Naive thymus-derived CD4-positive, alpha-beta T cell (primary cell): ENCODE results near the gene ZNF385B. TPM values are rescaled to one million over a fixed set of nuclear protein-coding genes. Genes with fewer than 3 reads are reported as not detected.

Experiments used
- ATAC-seq: fragments of 150-1000 bp; cut with Tn5 transposase; 2 replicates; pipeline ENCODE4 v1.10.0; 2021; ENCODE audit warnings: mild to moderate bottlenecking, moderate library complexity
- CTCF ChIA-PET: fragments of 350-600 bp; sonication (Branson Sonifier 250); formaldehyde crosslinking; loops from one replicate; lab custom pipeline; 2021; ENCODE audit warnings: antibody characterized with exemption; lab: Charles Lee
- POLR2A ChIA-PET: fragments of 350-600 bp; sonication (Branson Sonifier 250); formaldehyde crosslinking; loops from one replicate; lab custom pipeline; 2021; ENCODE audit warnings: antibody characterized with exemption, inconsistent platforms; lab: Charles Lee
- DNase-seq, 9 donors: peaks; one replicate each; pipeline versions ENCODE4 v3.0.0 to v3.0.0-alpha.2; 2020 to 2022; ENCODE audit warnings: mixed read lengths in 1 of 9
- H3K27ac ChIP-seq: one replicate; pipeline ENCODE4 v1.7.0; 2013; ENCODE audit warnings: mild to moderate bottlenecking, low read depth, low read length, moderate library complexity
- H3K27me3 ChIP-seq, 2 donors: one replicate each; pipeline ENCODE4 v1.7.0; 2013; ENCODE audit warnings: low read length in 2 of 2, mild to moderate bottlenecking in 2 of 2, moderate library complexity in 2 of 2; ENCODE audit not compliant: control insufficient read depth in 2 of 2, insufficient read depth in 2 of 2
- H3K36me3 ChIP-seq, 3 experiments: 1 replicate in 2 of 3; 2 replicates in 1 of 3; pipeline ENCODE4 v1.7.0; 2013; ENCODE audit warnings: low read length in 3 of 3, mild to moderate bottlenecking in 3 of 3, moderate library complexity in 1 of 3; ENCODE audit not compliant: insufficient read depth in 3 of 3, control insufficient read depth in 2 of 3
- H3K4me1 ChIP-seq, 2 donors: one replicate each; pipeline ENCODE4 v1.7.0; 2013; ENCODE audit warnings: low read length in 2 of 2, mild to moderate bottlenecking in 2 of 2, moderate library complexity in 1 of 2; ENCODE audit not compliant: control insufficient read depth in 2 of 2, insufficient read depth in 2 of 2
- H3K4me3 ChIP-seq: 2 replicates; pipeline ENCODE4 v1.7.0; 2013; ENCODE audit warnings: mild to moderate bottlenecking, low read length
- H3K9me3 ChIP-seq, 3 experiments: 1 replicate in 2 of 3; 2 replicates in 1 of 3; pipeline ENCODE4 v1.7.0; 2013; ENCODE audit warnings: low read length in 3 of 3; ENCODE audit not compliant: control insufficient read depth in 2 of 3
- H3K27ac Mint-ChIP-seq, 9 donors: one replicate each; pipeline ENCODE4 v1.8.0; 2020 to 2022; ENCODE audit warnings: mixed read lengths in 9 of 9, mild to moderate bottlenecking in 8 of 9, moderate library complexity in 5 of 9, inconsistent platforms in 2 of 9
- H3K27me3 Mint-ChIP-seq, 5 donors: one replicate each; pipeline ENCODE4 v1.8.0; 2021 to 2022; ENCODE audit warnings: mixed read lengths in 5 of 5, mild to moderate bottlenecking in 1 of 5
- H3K36me3 Mint-ChIP-seq, 5 donors: one replicate each; pipeline ENCODE4 v1.8.0; 2020 to 2022; ENCODE audit warnings: mixed read lengths in 5 of 5, mild to moderate bottlenecking in 3 of 5, inconsistent platforms in 1 of 5
- H3K4me1 Mint-ChIP-seq, 7 donors: one replicate each; pipeline ENCODE4 v1.8.0; 2020 to 2022; ENCODE audit warnings: mixed read lengths in 7 of 7, mild to moderate bottlenecking in 3 of 7, inconsistent platforms in 1 of 7
- H3K4me3 Mint-ChIP-seq, 10 donors: one replicate each; pipeline ENCODE4 v1.8.0; 2020 to 2022; ENCODE audit warnings: mild to moderate bottlenecking in 10 of 10, mixed read lengths in 10 of 10, moderate library complexity in 6 of 10, inconsistent platforms in 2 of 10
- H3K9me3 Mint-ChIP-seq, 11 donors: one replicate each; pipeline ENCODE4 v1.8.0; 2020 to 2022; ENCODE audit warnings: mixed read lengths in 11 of 11, mild to moderate bottlenecking in 4 of 11, inconsistent platforms in 1 of 11, moderate library complexity in 1 of 11
- intact Hi-C, 2 donors: fragments of 100-400 bp; cut with micrococcal nuclease; formaldehyde crosslinking; loops; one replicate each; pipeline ENCODE4 v1.15.1; 2023
- polyA plus RNA-seq, 2 donors: library from polyadenylated mRNA; unstranded; fragments of 300-500 nt; fragmentation: Illumina TruSeq; gene quantifications; one replicate each; pipeline ENCODE4 v1.2.3, GENCODE V29; 2021
- total RNA-seq, 6 experiments: library from RNA in 5 of 6; stranded (reverse) in 5 of 6; gene quantifications; 1 replicate in 5 of 6; 2 replicates in 1 of 6; pipeline ENCODE4 v1.2.3 and lab custom pipeline; 2021 to 2026

Gene ZNF385B
- total and polyA plus RNA-seq, 7 experiments from 2014 or later: not detected

- no peaks in the 10 kb centered on the region for H3K4me1 Mint-ChIP-seq
- H3K36me3 Mint-ChIP-seq: no peaks in the 10 kb centered on the region
- H3K4me3 ChIP-seq: no peak overlapping the region
- ATAC-seq (no peak), DNase-seq (no peak)
- peaks cover 0 to 6% (median 0%) of the 10 kb centered on the region in 11 donors for H3K9me3 Mint-ChIP-seq
- peaks cover 0 to 4% (median 0%) of the 10 kb centered on the region in 5 donors for H3K27me3 Mint-ChIP-seq
- no peaks in the 10 kb centered on the region for H3K36me3 ChIP-seq
- H3K4me1 ChIP-seq: no peaks in the 10 kb centered on the region
- H3K27me3 ChIP-seq: no peaks in the 10 kb centered on the region
- H3K4me3 Mint-ChIP-seq: no peak overlapping the region
- H3K27ac ChIP-seq: no peak overlapping the region
- intact Hi-C loops: no loop called here
- CTCF ChIA-PET: no interaction called here
- H3K27ac Mint-ChIP-seq: no peak overlapping the region
- POLR2A ChIA-PET: no interaction called here
- H3K9me3 ChIP-seq: no peaks in the 10 kb centered on the region
Measured at GRCh38 chr2:179701524-179702110, 159.8 kb downstream of the ZNF385B start.

GRCh38 chr2:179695486-179695885 lies 165.9 kb downstream of the ZNF385B start:
- Mint-ChIP-seq H3K4me3 (no peak overlapping the region), H3K27ac (no peak overlapping the region), H3K9me3 (peaks cover 0 to 3% (median 0%) of the 10 kb centered on the region in 11 donors), H3K4me1 (no peaks in the 10 kb centered on the region), H3K27me3 (peaks cover 0 to 19% (median 6%) of the 10 kb centered on the region in 5 donors), H3K36me3 (no peaks in the 10 kb centered on the region)
- H3K36me3 ChIP-seq: no peaks in the 10 kb centered on the region
- H3K4me3 ChIP-seq: no peak overlapping the region
- CTCF ChIA-PET: no interaction called here
- no peaks in the 10 kb centered on the region for H3K27me3 ChIP-seq
- intact Hi-C loops: no loop called here
- no peaks in the 10 kb centered on the region for H3K4me1 ChIP-seq
- no peak overlapping the region for H3K27ac ChIP-seq
- H3K9me3 ChIP-seq: no peaks in the 10 kb centered on the region
- ATAC-seq (no peak), DNase-seq (no peak)
- POLR2A ChIA-PET: no interaction called here

GRCh38 chr2:179694963-179695362 lies 166.4 kb downstream of the ZNF385B start:
- Histone ChIP-seq H3K27ac (no peak overlapping the region), H3K27me3 (no peaks in the 10 kb centered on the region), H3K4me1 (no peaks in the 10 kb centered on the region), H3K9me3 (no peaks in the 10 kb centered on the region), H3K36me3 (no peaks in the 10 kb centered on the region), H3K4me3 (no peak overlapping the region)
- peaks cover 0 to 19% (median 10%) of the 10 kb centered on the region in 5 donors for H3K27me3 Mint-ChIP-seq
- no peaks in the 10 kb centered on the region for H3K36me3 Mint-ChIP-seq
- POLR2A ChIA-PET: no interaction called here
- H3K9me3 Mint-ChIP-seq: peaks cover 0 to 3% (median 0%) of the 10 kb centered on the region in 11 donors
- no peak overlapping the region for H3K4me3 Mint-ChIP-seq
- intact Hi-C loops: no loop called here
- H3K27ac Mint-ChIP-seq: no peak overlapping the region
- no peaks in the 10 kb centered on the region for H3K4me1 Mint-ChIP-seq
- no peak for ATAC-seq
- CTCF ChIA-PET: no interaction called here
- no peak for DNase-seq

- H3K36me3 Mint-ChIP-seq: no peaks in the 10 kb centered on the region
- POLR2A ChIA-PET: no interaction called here
- no peaks in the 10 kb centered on the region for H3K36me3 ChIP-seq
- H3K27ac Mint-ChIP-seq: no peak overlapping the region
- H3K4me1 Mint-ChIP-seq: no peaks in the 10 kb centered on the region
- DNase-seq (no peak), ATAC-seq (no peak)
- no peak overlapping the region for H3K4me3 Mint-ChIP-seq
- H3K4me1 ChIP-seq: no peaks in the 10 kb centered on the region
- H3K27me3 Mint-ChIP-seq: peaks cover 0 to 24% (median 11%) of the 10 kb centered on the region in 5 donors
- H3K4me3 ChIP-seq: no peak overlapping the region
- intact Hi-C loops: no loop called here
- no peak overlapping the region for H3K27ac ChIP-seq
- no peaks in the 10 kb centered on the region for H3K27me3 ChIP-seq
- CTCF ChIA-PET: interaction anchor here (0.6 kb wide), 1 partner anchor 24 kb away, joined by 4 read pairs; no protein-coding TSS in a partner anchor
- H3K9me3 Mint-ChIP-seq: peaks cover 0 to 12% (median 0%) of the 10 kb centered on the region in 11 donors
- no peaks in the 10 kb centered on the region for H3K9me3 ChIP-seq
Measured at GRCh38 chr2:179692610-179693009, 168.8 kb downstream of the ZNF385B start.

- Mint-ChIP-seq H3K9me3 (peaks cover 0 to 12% (median 0%) of the 10 kb centered on the region in 11 donors), H3K4me3 (no peak overlapping the region), H3K27ac (no peak overlapping the region), H3K36me3 (no peaks in the 10 kb centered on the region), H3K27me3 (peaks cover 0 to 24% (median 11%) of the 10 kb centered on the region in 5 donors), H3K4me1 (no peaks in the 10 kb centered on the region)
- no peaks in the 10 kb centered on the region for H3K9me3 ChIP-seq
- H3K27ac ChIP-seq: no peak overlapping the region
- ATAC-seq: no peak
- no peaks in the 10 kb centered on the region for H3K36me3 ChIP-seq
- H3K27me3 ChIP-seq: no peaks in the 10 kb centered on the region
- no peaks in the 10 kb centered on the region for H3K4me1 ChIP-seq
- POLR2A ChIA-PET: no interaction called here
- DNase-seq: no peak
- CTCF ChIA-PET: no interaction called here
- intact Hi-C loops: no loop called here
- H3K4me3 ChIP-seq: no peak overlapping the region
Measured at GRCh38 chr2:179692043-179692442, 169.4 kb downstream of the ZNF385B start.

- CTCF ChIA-PET: no interaction called here
- POLR2A ChIA-PET: no interaction called here
- H3K27me3 Mint-ChIP-seq: peaks cover 0 to 24% (median 11%) of the 10 kb centered on the region in 5 donors
Measured at GRCh38 chr2:179691235-179691634, 170.2 kb downstream of the ZNF385B start.

GRCh38 chr2:179686718-179687342 lies 174.6 kb downstream of the ZNF385B start:
- no peaks in the 10 kb centered on the region for H3K9me3 ChIP-seq
- CTCF ChIA-PET: no interaction called here
- H3K27ac ChIP-seq: no peak overlapping the region
- no peaks in the 10 kb centered on the region for H3K36me3 Mint-ChIP-seq
- H3K4me1 ChIP-seq: no peaks in the 10 kb centered on the region
- H3K4me1 Mint-ChIP-seq: no peaks in the 10 kb centered on the region
- intact Hi-C loops: no loop called here
- no peak overlapping the region for H3K4me3 ChIP-seq
- H3K9me3 Mint-ChIP-seq: peaks cover 0 to 12% (median 0%) of the 10 kb centered on the region in 11 donors
- H3K27me3 ChIP-seq: no peaks in the 10 kb centered on the region
- DNase-seq (no peak), ATAC-seq (no peak)
- POLR2A ChIA-PET: no interaction called here
- H3K36me3 ChIP-seq: no peaks in the 10 kb centered on the region
- H3K4me3 Mint-ChIP-seq: no peak overlapping the region
- no peak overlapping the region for H3K27ac Mint-ChIP-seq
- H3K27me3 Mint-ChIP-seq: peaks cover 0 to 7% (median 0%) of the 10 kb centered on the region in 5 donors

More at GRCh38 chr2:179691235-179691634, 170.2 kb downstream of the ZNF385B start:
- Mint-ChIP-seq H3K36me3 (no peaks in the 10 kb centered on the region), H3K4me3 (no peak overlapping the region), H3K4me1 (no peaks in the 10 kb centered on the region), H3K9me3 (peaks cover 0 to 12% (median 0%) of the 10 kb centered on the region in 11 donors), H3K27ac (no peak overlapping the region)
- intact Hi-C loops: no loop called here
- ATAC-seq (no peak), DNase-seq (no peak)
- no peaks in the 10 kb centered on the region for H3K36me3 ChIP-seq
- no peak overlapping the region for H3K4me3 ChIP-seq
- H3K4me1 ChIP-seq: no peaks in the 10 kb centered on the region
- no peaks in the 10 kb centered on the region for H3K27me3 ChIP-seq
- H3K9me3 ChIP-seq: no peaks in the 10 kb centered on the region
- H3K27ac ChIP-seq: no peak overlapping the region
